Ammon's horn (tissue), 1 donor: Measurements from ENCODE around the gene TMEM101.
"Not testable (repeated sequence)": the region's sequence is repeated elsewhere in the genome, so short reads cannot be mapped to it uniquely, and the experiment has no call there.

Source experiments
- DNase-seq: peaks from one replicate; pipeline ENCODE4 v3.0.0-alpha.2; 2016; ENCODE audit warnings: low spot score

TMEM101 gene

DNA sequence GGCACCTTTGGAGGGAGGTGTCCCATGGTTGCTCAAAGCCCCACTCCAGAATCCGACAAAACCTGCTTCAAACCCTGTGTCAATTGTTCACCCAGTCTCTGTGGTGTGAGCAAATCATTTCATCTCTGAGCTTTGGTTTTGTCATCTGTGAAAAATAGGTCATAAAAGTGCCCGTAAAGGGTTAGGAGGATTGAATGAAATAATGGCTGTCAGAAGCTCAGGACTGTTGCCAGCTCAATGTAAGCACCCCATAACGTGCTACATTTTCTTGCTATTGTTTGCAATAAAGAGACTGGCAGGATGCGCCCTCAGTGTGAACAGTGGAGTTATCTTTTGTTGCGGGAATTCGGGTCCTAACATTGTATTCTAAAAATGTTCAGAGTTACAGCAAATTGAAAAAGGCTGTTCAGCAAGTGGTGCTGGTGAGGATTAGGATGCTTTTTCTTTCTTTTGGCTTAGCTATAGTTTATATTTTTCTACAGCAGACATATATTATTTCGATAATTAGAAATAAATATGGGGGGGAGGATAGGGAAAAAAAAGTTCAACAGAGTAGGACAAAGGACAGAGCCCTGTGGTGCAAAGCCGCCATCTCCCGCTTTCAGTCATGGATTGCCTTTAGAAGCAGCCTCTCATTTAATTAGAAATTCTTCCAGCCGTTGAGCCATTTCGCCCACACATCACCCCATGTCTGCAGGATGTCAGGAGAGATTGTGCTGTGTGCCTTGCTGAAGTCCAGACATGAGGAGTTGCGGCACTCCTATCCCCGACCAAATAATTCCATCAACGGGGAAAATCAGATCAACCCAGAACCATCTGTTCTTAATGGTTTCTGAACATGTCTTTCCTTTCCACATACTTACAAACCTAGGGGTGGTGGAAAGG lies 40.1 kb downstream of the TMEM101 start:
- DNase-seq, result no peak

DNA sequence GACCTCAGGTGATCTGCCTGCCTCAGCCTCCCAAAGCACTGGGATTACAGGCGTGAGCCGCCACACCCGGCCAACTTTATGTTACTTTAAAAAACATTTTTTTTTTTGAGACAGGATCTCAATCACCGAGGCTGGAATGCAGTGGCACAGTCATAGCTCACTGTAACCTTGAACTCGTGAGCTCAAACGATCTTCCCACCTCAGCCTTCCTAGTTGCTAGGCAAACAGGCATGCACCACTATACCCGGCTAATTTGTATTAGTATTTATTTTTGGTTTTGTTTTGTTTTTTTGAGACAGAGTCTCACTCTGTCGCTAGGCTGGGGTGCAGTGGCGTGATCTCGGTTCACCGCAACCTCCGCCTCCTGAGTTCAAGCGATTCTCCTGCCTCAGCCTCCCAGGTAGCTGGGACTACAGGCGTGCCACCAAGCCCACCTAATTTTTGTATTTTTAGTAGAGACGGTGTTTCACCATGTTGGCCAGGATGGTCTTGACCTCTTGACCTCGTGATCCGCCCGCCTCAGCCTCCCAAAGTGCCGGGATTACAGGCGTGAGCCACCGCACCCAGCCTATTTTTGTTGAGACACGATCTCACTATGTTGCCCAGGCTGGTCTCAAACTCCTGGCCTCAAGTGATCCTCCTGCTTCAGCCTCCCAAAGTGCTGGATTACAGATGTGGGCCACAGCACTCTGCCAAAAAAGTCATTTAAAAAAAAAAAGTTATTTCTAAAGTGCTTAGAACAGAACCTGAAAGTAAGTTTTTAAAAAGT lies 42.1 kb downstream of the TMEM101 start:
- DNase-seq, result not testable (repeated sequence)

DNA sequence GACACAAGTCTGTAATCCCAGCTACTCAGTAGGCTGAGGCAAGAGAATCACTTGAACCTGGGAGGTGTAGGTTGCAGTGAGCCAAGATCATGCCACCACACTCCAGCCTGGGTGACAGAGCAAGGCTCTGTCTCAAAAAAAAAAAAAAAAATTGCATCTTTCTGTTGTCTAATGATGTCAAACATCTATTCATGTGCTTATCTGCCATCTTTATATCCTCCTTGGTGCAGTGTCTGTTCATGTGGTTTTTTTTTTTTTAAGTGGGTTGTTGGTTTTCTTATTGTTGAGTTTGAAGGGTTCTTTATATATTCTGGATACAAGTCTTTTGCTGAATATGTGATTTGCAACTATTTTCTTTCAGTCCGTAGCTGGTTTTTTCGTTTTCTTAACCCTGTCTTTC lies 43.3 kb downstream of the TMEM101 start:
- DNase-seq, result not testable (repeated sequence)

DNA sequence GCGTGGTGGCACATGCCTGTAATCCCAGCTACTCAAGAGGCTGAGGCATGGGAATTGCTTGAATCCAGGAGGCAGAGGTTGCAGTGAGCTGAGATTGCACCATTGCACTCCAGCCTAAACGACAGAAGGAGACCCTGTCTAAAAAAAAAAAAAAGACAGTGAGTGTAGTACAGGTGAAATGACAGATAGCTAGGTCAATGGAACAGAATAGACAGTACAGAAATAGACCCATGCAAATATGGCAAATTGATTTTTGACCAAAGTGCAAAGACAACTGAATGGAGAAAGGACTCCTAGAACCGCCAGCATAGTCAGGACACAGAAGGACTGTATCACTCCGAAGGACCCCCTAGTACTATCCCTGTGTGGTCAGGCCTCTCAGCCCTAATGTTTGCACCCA lies 44.4 kb downstream of the TMEM101 start:
- DNase-seq, result no peak

DNA sequence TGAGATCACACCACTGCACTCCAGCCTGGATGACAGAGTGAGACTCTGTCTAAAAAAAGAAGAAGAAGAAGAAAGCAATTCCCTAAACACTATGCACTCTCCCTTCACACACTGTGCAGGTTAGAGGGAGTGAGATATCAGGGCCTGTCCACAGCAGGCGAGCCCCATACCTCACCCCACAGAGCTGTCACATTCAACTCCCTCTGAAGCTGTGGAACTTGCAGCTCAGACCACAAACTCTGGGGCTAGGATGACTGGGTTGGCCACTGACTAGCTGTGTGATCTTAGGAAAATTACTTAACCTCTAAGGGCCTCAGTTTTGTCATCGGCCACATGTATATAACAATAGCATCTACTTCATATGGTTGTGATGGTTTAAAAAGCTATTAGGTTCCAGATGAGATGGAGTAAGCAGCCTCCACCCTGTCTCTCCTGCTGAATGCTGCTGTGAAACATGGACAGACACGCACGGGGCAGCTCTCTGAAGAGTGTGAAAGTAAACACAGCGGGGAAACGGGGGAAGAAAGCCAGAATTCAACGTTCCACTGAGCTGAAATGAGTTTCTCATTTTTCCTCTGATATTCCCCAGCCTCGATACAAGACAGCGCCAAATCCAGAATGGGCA lies 47.4 kb downstream of the TMEM101 start:
- DNase-seq, result no peak

DNA sequence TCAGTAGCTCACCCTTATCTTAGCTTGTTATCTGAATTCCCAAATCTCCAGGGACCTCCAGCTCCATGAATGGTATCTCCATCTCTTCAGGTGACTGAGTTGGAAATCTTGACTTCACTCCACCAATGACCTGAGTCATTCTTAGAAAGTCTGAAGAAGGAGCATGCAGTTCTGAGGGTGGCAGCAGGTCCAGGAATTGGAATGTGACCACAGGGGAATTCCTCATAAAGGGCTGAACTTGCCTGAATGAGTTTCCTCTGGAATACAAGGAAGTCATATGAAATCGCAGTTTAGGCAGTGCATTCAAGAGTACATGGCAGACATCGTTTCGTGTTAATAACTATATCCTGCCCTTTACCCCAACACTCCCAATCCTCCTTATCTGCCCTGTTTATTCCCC lies 48.5 kb downstream of the TMEM101 start:
- no peak for DNase-seq

DNA sequence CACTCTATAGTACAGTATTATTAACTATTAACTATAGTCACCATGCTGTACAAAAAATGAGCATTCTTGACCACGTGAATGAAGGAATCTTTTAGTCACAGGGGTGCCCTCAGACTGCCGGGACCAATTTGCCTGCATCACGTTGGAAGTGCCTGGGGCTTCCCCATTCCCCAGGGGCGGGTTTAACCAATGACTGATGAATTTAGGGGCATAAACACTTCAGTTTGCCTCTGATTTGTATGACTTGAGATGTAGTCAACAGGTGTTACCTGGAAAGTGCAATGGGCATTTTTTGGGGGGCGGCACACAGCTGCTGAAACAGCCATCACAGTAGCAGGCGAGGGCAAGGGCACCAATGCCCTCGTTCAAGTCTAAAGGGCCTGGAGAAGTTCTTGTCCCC lies 52.3 kb downstream of the TMEM101 start:
- DNase-seq, result no peak

DNA sequence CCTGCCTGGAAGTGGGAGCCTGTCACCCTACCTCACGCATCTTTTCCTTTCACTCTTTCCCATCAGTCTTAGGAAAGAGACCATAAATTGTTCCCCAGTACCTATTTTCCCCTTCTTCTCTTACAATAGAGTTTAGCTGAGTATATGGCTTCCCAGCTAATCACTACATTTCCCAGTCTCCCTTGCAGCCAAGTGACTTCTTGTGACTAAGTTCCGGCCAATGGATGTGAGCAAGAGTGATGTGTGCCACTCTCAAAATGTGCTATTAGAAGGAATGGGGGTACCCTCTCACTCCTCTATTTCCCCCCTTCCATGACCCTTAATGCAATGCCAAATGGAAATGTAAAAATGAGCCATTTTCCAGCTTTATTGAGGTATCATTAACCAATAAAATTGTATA lies 52.8 kb downstream of the TMEM101 start:
- no peak for DNase-seq

DNA sequence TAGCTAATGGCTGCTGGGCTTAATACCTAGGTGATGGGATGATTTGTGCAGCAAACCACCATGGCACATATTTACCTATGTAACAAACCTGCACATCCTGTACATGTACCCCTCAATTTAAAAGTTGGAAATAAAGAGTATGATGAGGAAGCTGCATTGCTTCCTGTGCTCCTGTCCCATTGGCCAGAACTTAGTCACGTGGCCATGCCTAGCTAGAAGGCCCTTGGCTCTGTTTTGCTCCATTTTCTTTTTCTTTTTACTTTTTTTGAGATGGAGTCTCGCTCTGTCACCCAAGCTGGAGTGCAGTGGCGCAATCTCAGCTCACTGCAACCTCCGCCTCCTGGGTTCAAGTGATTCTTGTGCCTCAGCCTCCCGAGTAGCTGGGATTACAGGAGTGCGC lies 53.5 kb downstream of the TMEM101 start:
- not testable (repeated sequence) for DNase-seq
